NCI-H526 (cell line): ENCODE measurements around the gene PDE9A.

Experiments
- DNase-seq, 2 experiments: peaks; one replicate each; lab custom pipeline; 2025; lab: John Stamatoyannopoulos, UW

Gene PDE9A

DNA sequence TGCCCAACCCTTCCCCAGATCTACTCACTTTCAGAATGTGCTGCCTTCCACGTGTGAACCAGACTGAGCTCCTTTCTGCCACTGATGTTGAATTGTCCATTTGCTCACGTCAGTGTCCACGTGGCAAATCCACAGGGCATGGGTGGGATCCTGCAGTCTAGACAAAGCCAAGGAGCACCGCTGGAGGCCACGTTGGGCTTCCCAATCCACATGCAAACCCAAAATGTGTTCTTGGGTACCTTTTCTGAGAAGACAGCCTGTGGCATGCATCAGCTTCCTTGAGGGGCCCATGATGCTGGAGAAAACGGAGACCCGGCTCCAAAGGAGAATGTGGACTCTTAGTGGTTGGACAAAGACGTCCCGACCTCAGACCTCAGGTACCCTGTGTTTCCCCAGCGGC, 87.6 kb downstream of the PDE9A start:
- no peak for DNase-seq

DNA sequence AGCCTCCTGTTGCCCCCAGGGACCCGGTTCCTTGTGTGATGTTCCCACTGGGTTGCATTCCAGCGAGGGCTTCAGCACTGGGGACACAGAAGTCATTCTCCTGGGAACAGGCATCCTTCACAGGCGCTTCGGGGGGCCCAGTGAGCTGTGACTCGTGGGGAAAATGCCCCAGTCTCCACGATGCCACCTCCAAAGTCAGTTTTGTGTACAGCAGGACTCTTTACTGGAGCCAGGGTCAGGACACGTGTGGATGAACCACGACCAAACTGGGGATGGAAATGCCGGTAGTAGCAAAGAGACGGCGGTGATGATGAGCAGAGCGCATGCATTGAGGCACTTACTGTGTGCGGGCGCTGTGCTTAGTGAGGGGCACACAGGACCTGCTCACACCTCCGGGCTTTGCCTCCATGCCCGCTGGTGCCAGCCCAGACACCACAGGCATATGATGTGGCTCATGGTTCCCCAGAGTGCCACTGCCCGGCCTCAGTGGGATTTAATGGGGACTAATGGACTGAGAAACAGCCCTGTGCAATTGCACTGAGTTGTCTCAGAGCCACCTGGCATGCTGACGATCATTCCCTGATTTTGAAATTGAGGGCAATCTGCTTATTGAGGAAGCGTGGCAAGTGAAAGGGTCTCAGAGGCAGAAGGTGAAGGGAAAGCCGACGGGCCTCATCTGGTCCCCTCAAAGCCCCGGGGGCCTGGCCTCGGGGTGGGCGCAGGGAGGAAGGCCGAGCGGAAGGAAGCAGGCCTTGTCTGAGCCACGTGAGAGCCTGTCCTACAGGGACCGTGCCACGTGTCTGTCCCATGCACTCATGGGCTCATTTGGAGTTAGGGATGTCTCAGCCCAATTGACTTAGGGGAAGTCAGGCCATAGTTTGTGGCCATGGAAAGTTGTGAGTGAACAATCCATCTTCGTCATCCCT, 91.4 kb downstream of the PDE9A start:
- DNase-seq, result no peak

DNA sequence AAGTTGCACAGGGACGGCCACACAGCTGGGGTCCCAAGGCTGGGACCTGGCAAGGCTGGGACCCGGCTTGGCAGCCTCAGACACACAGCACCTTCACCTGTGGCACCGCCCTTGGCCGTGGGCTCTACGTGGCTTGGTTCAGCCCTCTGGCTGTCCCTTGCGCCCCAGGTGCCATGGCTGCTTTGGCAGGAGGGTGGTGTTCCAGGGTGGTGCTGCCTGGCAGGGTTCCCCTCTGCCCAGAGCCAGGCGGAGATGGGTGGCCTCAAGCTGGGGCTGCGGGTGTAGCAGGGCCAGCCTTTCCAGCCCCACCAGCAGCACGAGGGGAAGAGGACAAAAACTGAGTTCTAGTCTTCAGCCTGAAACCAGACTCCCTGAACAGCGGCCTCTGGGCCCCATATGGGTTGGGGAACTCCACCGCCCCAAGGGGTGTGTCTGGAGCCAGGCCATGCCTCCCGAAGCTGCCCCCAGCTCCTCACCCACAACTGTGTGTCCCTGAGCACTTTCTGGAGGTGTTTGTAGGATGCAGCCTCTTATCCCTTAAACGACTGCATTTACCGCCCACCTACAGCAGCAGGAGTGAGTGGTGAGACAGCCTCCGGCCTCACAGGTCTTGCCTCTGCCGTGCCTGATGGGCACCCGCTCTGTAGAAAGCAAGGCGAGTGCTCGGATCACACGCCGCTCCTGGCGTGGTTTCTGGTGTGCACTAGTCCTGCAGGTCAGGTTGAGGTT, 92.3 kb downstream of the PDE9A start:
- no peak for DNase-seq

DNA sequence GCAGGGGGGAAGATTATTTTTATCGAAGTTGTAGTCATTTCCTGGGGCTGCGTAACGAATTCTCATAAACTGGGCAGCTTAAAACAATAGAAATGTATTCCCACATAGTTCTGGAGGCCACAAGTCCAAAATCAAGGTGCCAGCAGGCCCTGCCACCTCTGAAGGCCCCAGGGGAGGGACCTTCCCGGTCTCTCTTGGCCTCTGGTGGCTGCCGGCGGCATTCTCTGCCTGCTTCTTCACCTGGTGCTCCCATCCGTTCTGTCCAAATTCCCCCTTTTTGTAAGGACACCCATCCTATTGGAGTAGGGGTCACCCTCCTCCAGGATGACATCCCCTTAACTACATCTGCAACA, 92.8 kb downstream of the PDE9A start:
- DNase-seq, result no peak

- DNase-seq, result no peak
Measured at GRCh38 chr21:42746593-42747275, 93.3 kb downstream of the PDE9A start.

DNA sequence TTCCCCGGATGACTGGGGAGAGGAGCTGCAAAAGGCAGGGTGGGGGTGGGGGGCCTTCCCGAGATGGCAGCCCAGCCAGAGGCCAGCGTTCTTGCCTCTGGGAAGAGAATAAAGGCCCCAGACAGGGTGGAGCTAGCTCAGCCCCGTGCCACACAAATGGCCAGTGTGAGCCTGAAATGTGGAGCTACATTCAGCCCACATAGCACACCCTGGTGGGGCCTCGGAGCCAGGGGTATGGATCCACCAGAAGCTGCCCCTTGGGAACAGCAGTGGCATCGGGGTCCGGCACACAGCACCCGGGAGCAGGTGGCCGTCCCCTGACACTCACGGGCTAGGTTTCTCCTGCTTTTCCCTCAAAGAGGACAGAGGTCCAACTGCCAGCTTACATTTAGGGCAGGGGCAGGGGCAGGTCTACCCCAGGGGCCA, 93.9 kb downstream of the PDE9A start:
- DNase-seq, result no peak

DNA sequence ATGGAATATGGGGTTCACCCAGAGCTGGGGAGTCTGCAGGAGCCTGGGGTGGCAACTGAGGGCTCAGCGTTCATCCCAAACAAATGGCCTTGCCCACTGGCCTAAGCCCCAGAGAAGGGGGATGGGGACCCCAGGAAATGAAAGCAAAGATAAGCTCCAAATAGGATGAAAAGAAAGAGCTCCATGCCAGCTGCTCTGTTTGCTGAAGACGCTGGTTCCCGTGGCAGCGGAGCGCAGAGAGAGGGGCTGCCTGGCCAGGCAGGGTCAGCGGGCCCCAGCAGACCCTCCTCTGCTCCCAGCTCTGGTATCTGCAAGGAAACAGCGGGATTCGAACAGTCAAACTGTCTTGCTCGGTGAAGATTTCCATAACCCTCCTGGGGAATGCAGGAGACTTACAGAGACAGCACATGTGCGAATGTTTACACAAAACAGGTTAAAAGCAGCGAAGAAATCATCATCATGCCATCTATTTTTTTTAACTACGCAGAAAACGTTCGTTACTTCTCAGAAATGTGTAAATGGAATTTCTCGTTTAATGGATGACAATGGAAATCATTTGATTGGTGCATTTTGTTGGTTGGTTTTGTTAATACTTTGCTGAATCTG, 94.4 kb downstream of the PDE9A start:
- DNase-seq, result no peak

DNA sequence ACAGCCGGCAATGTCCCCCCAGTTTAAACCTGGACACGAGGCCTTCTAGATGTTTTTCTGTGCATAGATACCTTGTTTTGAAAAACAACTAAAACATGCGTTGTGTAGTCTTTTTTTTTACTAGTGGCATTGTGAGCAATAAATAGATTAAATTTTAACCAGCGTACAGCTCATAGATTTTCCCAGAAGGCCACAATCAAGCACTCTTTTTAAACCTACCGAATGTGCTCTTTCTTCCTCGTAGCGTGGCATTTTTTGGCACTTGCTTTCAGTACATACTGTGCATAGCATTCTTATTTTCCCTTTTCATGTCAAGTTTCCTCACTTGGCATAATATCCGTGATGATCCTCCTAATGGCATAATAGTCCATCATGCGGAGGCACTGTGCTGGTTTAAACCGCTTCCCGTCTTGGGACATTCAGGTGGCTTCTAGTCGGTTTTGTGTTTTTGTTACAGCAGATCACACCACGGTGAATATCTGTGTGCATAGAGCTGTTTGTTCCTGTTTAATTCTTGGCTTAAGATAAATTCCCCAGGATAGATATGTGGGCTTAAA, 95.3 kb downstream of the PDE9A start:
- DNase-seq, result no peak

GRCh38 chr21:42750737-42751530, 97.5 kb downstream of the PDE9A start:
- DNase-seq, result peak in 1 of 2 experiments; percentile 13

DNA sequence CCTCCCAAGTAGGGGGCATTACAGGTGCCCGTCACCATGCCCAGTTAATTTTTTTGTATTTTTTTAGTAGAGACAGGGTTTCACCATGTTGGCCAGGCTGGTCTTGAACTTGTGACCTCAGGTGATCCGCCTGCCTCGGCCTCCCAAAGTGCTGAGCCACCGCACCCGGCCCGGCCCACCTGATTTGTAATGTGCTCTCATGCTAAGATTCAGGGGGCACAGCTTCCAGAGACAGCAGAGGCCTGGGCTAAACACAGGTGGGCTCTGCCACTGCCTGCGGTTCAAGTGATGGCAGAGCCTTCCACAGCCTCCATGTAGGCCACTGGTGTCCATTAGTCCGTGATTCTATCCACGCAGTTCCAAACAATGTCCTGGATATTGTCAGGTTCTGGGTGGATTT, 98.4 kb downstream of the PDE9A start:
- DNase-seq, result no peak

- DNase-seq, result no peak
Measured at GRCh38 chr21:42753804-42754203, 100.4 kb downstream of the PDE9A start.

DNA sequence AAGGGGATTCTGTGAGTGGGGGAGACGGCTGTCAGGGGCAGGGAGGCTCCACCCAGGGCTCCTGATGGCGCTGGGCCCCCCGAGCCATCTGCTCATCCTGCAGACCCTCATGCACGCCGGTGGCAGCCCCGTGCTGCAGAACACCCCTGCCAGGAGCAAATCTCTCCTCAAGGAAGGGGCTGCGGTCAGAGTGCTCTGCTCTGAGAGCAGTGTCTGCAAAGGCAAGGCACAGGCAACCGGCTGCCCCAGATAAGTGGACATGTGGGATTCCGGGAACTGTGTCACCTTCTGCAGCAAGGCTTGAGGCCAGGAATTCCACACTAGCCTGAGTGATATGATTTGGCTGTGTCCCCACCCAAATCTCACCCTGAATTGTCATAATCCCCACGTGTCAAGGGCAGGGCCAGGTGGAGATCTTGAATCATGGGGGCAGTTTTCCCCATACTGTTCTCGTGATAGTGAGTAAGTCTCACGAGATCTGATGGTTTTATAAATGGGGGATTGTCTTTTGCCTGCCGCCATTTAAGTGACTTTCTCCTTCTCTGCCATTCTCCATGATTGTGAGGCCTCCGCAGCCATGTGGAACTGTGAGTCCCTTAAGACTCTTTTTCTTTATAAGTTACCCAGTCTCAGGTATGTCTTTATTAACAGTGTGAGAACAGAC, 101.0 kb downstream of the PDE9A start:
- DNase-seq, result no peak

DNA sequence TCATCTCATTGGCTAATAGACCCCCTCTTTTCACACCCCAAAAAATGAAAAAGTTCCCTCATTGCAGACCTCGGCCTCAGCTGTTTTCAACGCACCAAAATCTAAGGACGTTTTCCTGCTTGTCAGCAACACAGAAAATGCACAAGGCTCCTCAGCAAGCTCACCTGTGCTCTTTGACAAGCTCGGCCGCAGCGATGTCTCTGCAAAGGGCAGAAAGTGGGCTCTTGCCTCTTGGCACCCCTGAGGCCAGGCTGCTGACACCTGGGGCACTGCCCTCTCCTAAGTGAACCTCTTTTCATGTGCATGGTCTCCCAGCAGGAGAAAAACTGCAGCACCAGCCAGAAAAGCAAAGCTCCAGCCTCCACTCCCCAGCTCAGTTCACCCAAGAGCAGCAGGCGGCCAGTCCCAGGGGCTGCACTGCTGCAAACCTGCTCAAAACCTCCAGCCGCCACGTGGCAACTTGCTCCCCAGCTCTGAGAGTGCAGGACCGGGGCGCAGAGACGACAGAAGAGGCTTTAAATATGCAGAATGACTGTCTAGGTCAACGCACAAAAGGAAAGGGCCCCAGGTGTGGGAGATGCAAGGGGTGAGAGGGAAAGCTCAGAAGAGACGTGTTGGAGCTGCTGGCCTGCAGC, 101.7 kb downstream of the PDE9A start:
- no peak for DNase-seq

DNA sequence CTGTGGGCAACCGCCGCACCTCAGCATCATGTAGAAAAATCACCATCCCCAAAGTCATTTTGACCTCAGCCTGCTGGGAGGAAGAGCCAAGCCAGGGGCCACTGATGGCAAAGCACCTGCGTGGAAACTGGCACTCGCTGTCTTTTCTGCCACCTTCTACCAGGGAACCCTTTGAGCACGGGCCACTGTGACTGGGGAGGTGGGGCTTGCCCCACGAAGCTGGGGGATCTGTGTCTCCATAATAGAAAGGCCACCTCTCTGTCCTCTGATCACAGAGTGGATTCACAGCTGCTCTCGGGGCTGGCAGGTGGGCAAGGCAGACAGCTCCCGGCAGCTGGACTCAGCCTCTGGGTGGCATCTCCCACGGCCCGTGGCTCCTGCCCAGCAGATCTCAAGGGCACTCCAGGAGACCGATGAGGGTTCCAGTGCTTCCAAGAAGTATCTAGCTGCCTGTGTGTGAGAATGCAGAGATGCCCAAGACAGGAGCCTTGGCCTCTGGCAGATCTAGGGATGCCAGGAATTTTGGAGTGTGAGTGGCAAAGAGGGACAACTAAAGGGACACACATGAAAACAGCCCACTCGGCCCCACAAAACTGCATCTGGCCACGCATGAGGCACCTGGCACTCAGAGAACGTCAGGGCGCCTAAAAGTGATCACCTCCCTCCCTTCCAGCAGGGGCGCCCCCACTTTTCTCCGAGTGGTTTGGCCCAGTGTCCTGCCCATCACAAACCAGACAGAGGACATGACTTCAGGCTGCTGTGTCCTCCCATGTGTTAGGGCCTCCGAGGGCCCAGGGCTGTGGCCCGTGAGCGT, 102.6 kb downstream of the PDE9A start:
- no peak for DNase-seq

- no peak for DNase-seq
Measured at GRCh38 chr21:42756580-42757250, 103.3 kb downstream of the PDE9A start.

GRCh38 chr21:42757422-42757821, 104.0 kb downstream of the PDE9A start:
- no peak for DNase-seq

DNA sequence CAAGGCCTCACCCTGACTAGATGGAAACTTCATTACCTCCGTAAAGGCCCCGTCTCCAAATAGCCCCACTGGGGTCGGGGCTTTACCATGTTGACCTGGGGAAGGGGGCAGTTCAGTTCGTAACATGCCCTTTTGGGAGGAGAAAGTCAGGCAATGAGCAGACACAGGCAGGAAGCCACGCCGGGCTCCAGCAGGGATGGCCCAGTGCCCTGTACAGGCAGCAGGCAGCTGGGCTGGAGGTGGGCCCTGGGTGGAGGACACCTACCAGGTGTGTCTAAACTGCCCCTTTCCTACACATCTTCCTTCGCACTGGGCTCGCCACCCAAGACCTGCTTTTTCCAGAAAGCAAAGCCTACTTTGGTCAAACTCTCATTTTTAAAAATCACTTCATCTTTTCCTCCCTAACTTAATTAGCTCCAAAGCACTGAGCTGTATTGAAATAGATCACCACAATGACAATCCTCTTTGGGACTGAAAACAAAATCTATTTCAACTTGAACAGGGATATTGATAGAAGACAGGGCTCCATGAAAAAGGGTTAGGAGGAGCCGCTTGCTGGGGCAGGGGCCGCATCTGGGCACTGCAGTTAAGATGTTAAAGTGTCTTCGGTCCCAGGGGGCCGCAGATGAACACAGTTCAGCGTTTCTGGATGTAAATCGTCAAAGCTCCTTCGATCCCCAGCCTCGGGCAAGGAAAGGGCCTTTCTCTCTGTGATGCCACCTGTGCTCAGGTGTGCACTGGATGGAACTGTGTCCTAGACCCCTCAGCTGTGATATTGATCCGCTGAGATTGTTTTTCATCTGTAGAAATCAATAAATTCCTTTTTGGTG, 104.6 kb downstream of the PDE9A start:
- no peak for DNase-seq
